Measurements from ENCODE around the gene PRKD2. TPM values are rescaled to one million over a fixed set of nuclear protein-coding genes. Genes with fewer than 3 reads are reported as not detected.

PRKD2 gene
- total and polyA plus RNA-seq, 8 donors: 13.8 to 90.3 (median 21.0) TPM

GRCh38 chr19:46626446-46626845 is 90.5 kb downstream of the PRKD2 start:
- ATAC-seq (no peak), DNase-seq (peak in 1 of 6 donors; percentile 58), FAIRE-seq (no peak)
- Histone ChIP-seq H3K4me3 (no peak overlapping the region), H3K4me1 (peaks cover 0 to 4% (median 0%) of the 10 kb centered on the region in 3 donors), H3K9me3 (no peaks in the 10 kb centered on the region), H3K36me3 (no peaks in the 10 kb centered on the region), H3K27ac (no peak overlapping the region), H3K27me3 (no peaks in the 10 kb centered on the region)
- no peak for TF ChIP-seq CTCF (IDR thresholded peaks at IDR 0.05)
- WGBS, 2 donors: 78 to 79% methylated on average over 12 to 14 of the region's 14 CpGs
- intact Hi-C loops (cut with DNase I): no loop called here

- DNase-seq (no peak), ATAC-seq (no peak), FAIRE-seq (no peak)
- Histone ChIP-seq H3K4me1 (peaks cover 0 to 4% (median 0%) of the 10 kb centered on the region in 3 donors), H3K27me3 (no peaks in the 10 kb centered on the region), H3K4me3 (no peak overlapping the region), H3K36me3 (no peaks in the 10 kb centered on the region), H3K9me3 (no peaks in the 10 kb centered on the region), H3K27ac (no peak overlapping the region)
- intact Hi-C loops (cut with DNase I): no loop called here
- WGBS, 2 donors: 61 to 67% methylated on average over 12 of the region's 12 CpGs
- no peak for TF ChIP-seq CTCF (IDR thresholded peaks at IDR 0.05)
Observed at GRCh38 chr19:46625731-46626130, 91.2 kb downstream of the PRKD2 start.

GRCh38 chr19:46624958-46625661 is 91.8 kb downstream of the PRKD2 start, which contains the start of gene PTGIR:
PTGIR (minus strand) TSS chr19:46625089; CDS start chr19:46624225, 864 bp downstream.
- Histone ChIP-seq H3K9me3 (no peaks in the 10 kb centered on the region), H3K27me3 (no peaks in the 10 kb centered on the region), H3K4me3 (peak within 1 kb of the TSS in 1 of 4 donors; percentile 25), H3K4me1 (peaks cover 0 to 4% (median 0%) of the 10 kb centered on the region in 3 donors), H3K27ac (no peak within 1 kb of the TSS), H3K36me3 (no peaks in the 10 kb centered on the region)
- intact Hi-C loops (cut with DNase I): no loop called here
- DNase-seq (no peak), FAIRE-seq (no peak), ATAC-seq (peak in 3 of 4 donors; percentile 45 to 62 (median 47))
- WGBS, 2 donors: 65 to 75% methylated on average over 13 of the region's 13 CpGs
- TF ChIP-seq CTCF (IDR thresholded peaks at IDR 0.05): no peak

Small RNAs within 50 kb of the gene (microRNA-seq; reads per million reads assigned to microRNA genes)
- gene MIR320E: 1.8 to 2.3 reads per million in 2 donors

Other genes starting within 250 kb of the PRKD2 start
- 1 to 10 TPM; 2.4 to 8.0 (median 5.8) TPM for gene PNMA8A, start 245.6 kb downstream of the PRKD2 start, total RNA-seq
- 1 to 10 TPM; 2.4 to 8.9 TPM for gene PNMA8A, start 245.6 kb downstream of the PRKD2 start, polyA plus RNA-seq
- gene PNMA8B, start 221.2 kb downstream of the PRKD2 start, total RNA-seq: 1 to 10 TPM in 2 of 6 donors, under 1 TPM in 4; 0.47 to 1.4 (median 0.68) TPM
- gene PNMA8B, start 221.2 kb downstream of the PRKD2 start, polyA plus RNA-seq: 1 to 10 TPM; 1.1 to 1.2 TPM
- 100 to 1,000 TPM in 1 of 6 donors, 10 to 100 TPM in 5; 59.6 to 127 (median 83.3) TPM for gene CALM3, start 115.8 kb downstream of the PRKD2 start, total RNA-seq
- gene CALM3, start 115.8 kb downstream of the PRKD2 start, polyA plus RNA-seq: 10 to 100 TPM; 86.6 to 95.5 TPM
- 1 to 10 TPM in 4 of 6 donors, under 1 TPM in 2; 0.56 to 4.6 (median 1.6) TPM for gene PTGIR, start 92.0 kb downstream of the PRKD2 start, total RNA-seq
- 1 to 10 TPM; 3.5 TPM for gene PTGIR, start 92.0 kb downstream of the PRKD2 start, polyA plus RNA-seq
- not detected for gene GNG8, start 80.9 kb downstream of the PRKD2 start, total RNA-seq
- not detected for gene GNG8, start 80.9 kb downstream of the PRKD2 start, polyA plus RNA-seq
- 1 to 10 TPM in 2 of 6 donors, under 1 TPM in 4; 0.24 to 1.7 (median 0.48) TPM for gene DACT3, start 55.9 kb downstream of the PRKD2 start, total RNA-seq
- gene DACT3, start 55.9 kb downstream of the PRKD2 start, polyA plus RNA-seq: 1 to 10 TPM in 1 of 2 donors, under 1 TPM in 1; 0.89 to 1.3 TPM
- gene FKRP, start 28.9 kb upstream of the PRKD2 start, total RNA-seq: 1 to 10 TPM; 5.0 to 9.4 (median 6.5) TPM
- 10 to 100 TPM; 16.6 to 17.4 TPM for gene FKRP, start 28.9 kb upstream of the PRKD2 start, polyA plus RNA-seq
- 10 to 100 TPM; 26.4 to 43.5 (median 32.6) TPM for gene STRN4, start 29.3 kb upstream of the PRKD2 start, total RNA-seq
- 10 to 100 TPM; 43.4 to 48.0 TPM for gene STRN4, start 29.3 kb upstream of the PRKD2 start, polyA plus RNA-seq
- 100 to 1,000 TPM in 1 of 6 donors, 10 to 100 TPM in 4, 1 to 10 TPM in 1; 9.6 to 148 (median 15.9) TPM for gene SLC1A5, start 71.5 kb upstream of the PRKD2 start, total RNA-seq
- 10 to 100 TPM in 1 of 2 donors, 1 to 10 TPM in 1; 8.6 to 13.9 TPM for gene SLC1A5, start 71.5 kb upstream of the PRKD2 start, polyA plus RNA-seq
- 10 to 100 TPM; 34.5 to 50.9 (median 39.3) TPM for gene AP2S1, start 133.7 kb upstream of the PRKD2 start, total RNA-seq
- 10 to 100 TPM; 46.4 to 48.2 TPM for gene AP2S1, start 133.7 kb upstream of the PRKD2 start, polyA plus RNA-seq
- gene ARHGAP35, start 143.9 kb upstream of the PRKD2 start, total RNA-seq: 10 to 100 TPM; 14.6 to 26.8 (median 19.9) TPM
- gene ARHGAP35, start 143.9 kb upstream of the PRKD2 start, polyA plus RNA-seq: 10 to 100 TPM in 1 of 2 donors, 1 to 10 TPM in 1; 8.4 to 12.7 TPM